ACC112 (cell line): ENCODE results near the gene OMA1.

Source experiments
- H2AFZ ChIP-seq: fragments of 200-600 bp; sonication (generic); one replicate; pipeline ENCODE4 v1.6.0; 2017; ENCODE audit warnings: antibody characterized with exemption, low read length; ENCODE audit not compliant: unreplicated experiment
- H3K27ac ChIP-seq: fragments of 200-600 bp; sonication (generic); 2 replicates; pipeline ENCODE4 v1.5.1; 2014; ENCODE audit warnings: low read depth, mild to moderate bottlenecking, antibody characterized with exemption, low read length, moderate library complexity
- H3K27me3 ChIP-seq: fragments of 200-600 bp; sonication (generic); 2 replicates; pipeline ENCODE4 v1.6.1; 2014; ENCODE audit warnings: mild to moderate bottlenecking, antibody characterized with exemption, low read length, moderate library complexity, mixed read lengths; ENCODE audit not compliant: insufficient read depth
- H3K36me3 ChIP-seq: fragments of 200-600 bp; sonication (generic); 2 replicates; pipeline ENCODE4 v1.6.1; 2016; ENCODE audit warnings: mild to moderate bottlenecking, antibody characterized with exemption, low read length, moderate library complexity, mixed read lengths; ENCODE audit not compliant: insufficient read depth
- H3K4me1 ChIP-seq: fragments of 200-600 bp; sonication (generic); one replicate; pipeline ENCODE4 v1.6.1; 2016; ENCODE audit warnings: low read length, mixed read lengths; ENCODE audit not compliant: insufficient read depth, unreplicated experiment, control insufficient read depth
- H3K4me3 ChIP-seq: fragments of 200-600 bp; sonication (generic); 2 replicates; pipeline ENCODE4 v1.5.1; 2014; ENCODE audit warnings: mild to moderate bottlenecking, low read depth, low read length
- H3K79me2 ChIP-seq: fragments of 200-600 bp; sonication (generic); one replicate; pipeline ENCODE4 v1.6.0; 2016; ENCODE audit warnings: low read length; ENCODE audit not compliant: control insufficient read depth, unreplicated experiment, insufficient read depth

Gene OMA1

DNA sequence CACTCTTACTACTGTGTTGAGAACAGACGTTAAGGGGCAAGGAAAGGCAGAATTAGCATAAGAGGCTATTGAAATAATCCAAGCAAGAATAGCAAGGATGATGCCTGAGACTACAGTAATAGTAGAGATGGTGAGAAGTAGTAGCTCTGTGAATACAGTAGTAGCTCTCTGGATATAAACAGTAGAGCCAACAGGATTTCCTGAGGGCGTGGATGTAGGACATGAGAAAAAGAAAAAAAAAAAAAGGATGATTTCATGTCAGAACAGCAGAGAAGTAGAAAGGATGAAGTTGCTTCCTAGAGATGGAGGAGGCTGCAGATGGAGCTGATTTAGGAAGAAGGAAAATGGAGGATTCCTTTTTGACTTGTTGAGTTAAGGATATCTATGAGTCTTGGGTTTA, 112.3 kb downstream of the OMA1 start:
- Histone ChIP-seq H2AFZ (no peak overlapping the region), H3K27ac (no peak overlapping the region), H3K27me3 (peaks cover 10% of the 10 kb centered on the region; the same call in 1 of the 2 replicates)

DNA sequence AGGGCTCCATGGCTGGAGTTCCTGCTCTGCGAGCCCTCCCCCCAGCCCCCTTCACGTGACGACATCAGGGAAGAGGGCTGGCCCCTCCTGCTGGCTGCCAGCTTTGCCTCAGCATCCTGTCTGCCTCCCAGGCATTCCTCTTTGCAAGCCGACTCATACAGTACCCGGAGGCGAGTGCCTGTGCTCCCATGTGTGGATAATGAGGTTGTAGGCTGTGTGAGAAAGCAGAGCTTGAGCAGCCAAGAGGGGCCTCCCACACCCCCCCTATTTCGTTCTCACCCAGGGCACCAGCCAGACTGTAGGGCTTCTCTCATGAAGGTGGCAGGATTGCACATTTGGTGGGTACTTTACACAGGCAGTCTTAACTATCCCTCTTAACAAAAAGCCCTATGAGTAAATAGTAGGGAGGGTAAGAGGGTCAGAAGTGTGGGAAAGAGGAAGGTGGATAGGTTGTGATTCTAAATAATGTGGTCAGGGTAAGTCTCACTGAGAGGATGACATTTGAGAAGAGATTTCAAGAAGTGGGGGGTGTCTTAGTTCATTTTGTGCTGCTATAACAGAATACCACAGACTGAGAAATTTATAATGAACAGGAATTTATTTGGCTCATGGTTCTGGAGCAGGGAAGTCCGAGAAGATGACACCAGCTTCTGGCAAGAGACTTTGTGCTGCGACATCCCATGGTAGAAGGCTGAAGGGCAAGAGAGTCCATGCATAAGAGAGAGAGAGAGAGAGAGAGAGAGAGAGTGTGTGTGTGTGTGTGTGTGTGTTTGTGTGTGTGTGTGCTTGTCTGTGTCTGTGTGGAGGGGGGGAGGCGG, 113.5 kb downstream of the OMA1 start:
- Histone ChIP-seq H3K27ac (peak overlapping the region; percentile 43; the same call in 1 of the 2 replicates), H3K4me3 (no peak overlapping the region), H3K4me1 (peaks cover 4% of the 10 kb centered on the region), H3K79me2 (no peaks in the 10 kb centered on the region), H3K36me3 (no peaks in the 10 kb centered on the region), H3K27me3 (peaks cover 8% of the 10 kb centered on the region; the same call in 1 of the 2 replicates), H2AFZ (peak overlapping the region; percentile 67)

More for the DNA sequence above, 112.3 kb downstream of the OMA1 start:
- Histone ChIP-seq H3K4me3 (no peak overlapping the region), H3K79me2 (no peaks in the 10 kb centered on the region), H3K4me1 (peaks cover 4% of the 10 kb centered on the region), H3K36me3 (no peaks in the 10 kb centered on the region)

DNA sequence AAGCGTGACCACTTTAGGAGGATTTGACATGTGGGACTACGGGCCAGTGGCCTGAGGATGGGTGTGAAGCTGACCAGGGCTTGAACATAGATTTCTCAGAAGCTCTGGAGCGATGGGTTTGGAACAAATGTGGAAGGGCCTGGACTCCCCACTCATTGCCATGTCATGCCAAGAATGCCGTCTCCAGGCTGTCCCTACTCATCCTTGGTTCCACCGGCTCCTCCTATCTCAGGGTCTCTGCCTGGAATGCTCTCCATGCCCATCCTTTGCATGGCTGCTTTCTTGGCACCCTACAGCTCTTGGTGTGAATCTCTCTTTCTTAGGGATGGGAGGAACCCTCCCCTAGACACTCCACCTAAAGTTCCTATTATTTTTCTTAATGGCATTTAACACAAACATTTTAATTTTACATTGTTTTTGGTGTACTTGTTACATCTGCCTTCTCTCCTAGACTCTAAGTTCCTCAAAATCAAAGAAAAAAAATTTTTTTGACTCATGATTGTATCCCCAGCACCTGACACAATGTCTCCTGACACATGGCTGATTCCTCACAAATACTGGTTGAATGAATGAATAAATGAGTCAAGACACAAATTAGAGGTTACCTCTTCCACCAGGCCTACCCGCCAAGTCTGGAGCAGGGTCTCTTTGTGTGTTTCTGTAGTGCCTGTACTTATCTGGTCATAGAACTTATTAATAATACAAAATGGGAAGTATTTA, 114.5 kb downstream of the OMA1 start:
- no peak overlapping the region for H3K27ac ChIP-seq

More for the DNA sequence above, 114.5 kb downstream of the OMA1 start:
- Histone ChIP-seq H3K4me3 (no peak overlapping the region), H3K36me3 (no peaks in the 10 kb centered on the region), H3K79me2 (no peaks in the 10 kb centered on the region), H3K27me3 (peaks cover 5% of the 10 kb centered on the region; the same call in 1 of the 2 replicates), H3K4me1 (peaks cover 4% of the 10 kb centered on the region), H2AFZ (peak overlapping the region; percentile 67)
